Gastroesophageal sphincter (tissue), 4 donors: Measurements from ENCODE around the gene C4orf17. TPM values are rescaled to one million over a fixed set of nuclear protein-coding genes. Genes with fewer than 3 reads are reported as not detected.

Experiments used
- ATAC-seq: fragments of 150-250 bp; one replicate; pipeline ENCODE4 v1.9.1; 2016; ENCODE audit warnings: mild to moderate bottlenecking, moderate library complexity
- H3K27ac ChIP-seq, 4 donors: fragments of 200-600 bp; sonication (generic) in 3 of 4; 1 replicate in 3 of 4; 2 replicates in 1 of 4; pipeline ENCODE4 v1.5.1; 2016 to 2019
- H3K27me3 ChIP-seq: fragments of 200-600 bp; sonication (generic); one replicate; pipeline ENCODE4 v1.5.1; 2019
- H3K36me3 ChIP-seq, 2 donors: fragments of 200-600 bp; sonication (generic); one replicate each; pipeline ENCODE4 v1.5.1; 2019; ENCODE audit warnings: control low read depth in 1 of 2
- H3K4me1 ChIP-seq, 3 donors: fragments of 200-600 bp; sonication (generic); 1 replicate in 2 of 3; 2 replicates in 1 of 3; pipeline ENCODE4 v1.5.1; 2016 to 2019; ENCODE audit warnings: control low read depth in 2 of 3
- H3K4me3 ChIP-seq, 2 donors: fragments of 200-600 bp; sonication (generic); one replicate each; pipeline ENCODE4 v1.5.1; 2019; ENCODE audit warnings: mild to moderate bottlenecking in 1 of 2, moderate library complexity in 1 of 2
- H3K9me3 ChIP-seq, 3 donors: fragments of 200-600 bp; sonication (generic); one replicate each; pipeline ENCODE4 v1.5.1; 2017 to 2019; ENCODE audit warnings: control low read depth in 2 of 3
- EP300 ChIP-seq: sonication (generic); formaldehyde crosslinking; IDR thresholded peaks from one replicate; pipeline ENCODE4 v1.6.1; 2017; ENCODE audit warnings: antibody characterized with exemption, mild to moderate bottlenecking
- POLR2A ChIP-seq, 2 donors: fragments of 450-650 bp; IDR thresholded peaks; one replicate each; pipeline ENCODE4 v1.6.1; 2017; ENCODE audit warnings: antibody characterized with exemption in 2 of 2, mild to moderate bottlenecking in 2 of 2, moderate library complexity in 1 of 2
- POLR2AphosphoS5 ChIP-seq: sonication (generic); formaldehyde crosslinking; IDR thresholded peaks from one replicate; pipeline ENCODE4 v1.6.1; 2017; ENCODE audit warnings: antibody characterized with exemption
- WGBS, 2 donors: methylation state at CpG; one replicate each; pipeline ENCODE4 v1.1.5; 2018; ENCODE audit warnings: low coverage in 1 of 2; 5-methylcytosine and 5-hydroxymethylcytosine counted together
- total RNA-seq, 4 donors: library from RNA; depleted of rRNA; stranded (reverse); fragments of >200 nt; gene quantifications; one replicate each; pipeline ENCODE4 v1.1.0, GENCODE V29; 2016
- TF ChIP-seq, protein P1 (sequence below), 4 experiments: fragments of 200-600 bp in 2 of 4; fragments of 450-650 bp in 2 of 4; sonication (generic) in 1 of 4; IDR thresholded peaks; one replicate each; pipeline ENCODE4 v1.5.1; 2017 to 2019; ENCODE audit warnings: antibody characterized with exemption in 4 of 4, mild to moderate bottlenecking in 2 of 4, moderate library complexity in 2 of 4

C4orf17 gene
- total RNA-seq, 4 donors from 2014 or later, result not detected

DNA sequence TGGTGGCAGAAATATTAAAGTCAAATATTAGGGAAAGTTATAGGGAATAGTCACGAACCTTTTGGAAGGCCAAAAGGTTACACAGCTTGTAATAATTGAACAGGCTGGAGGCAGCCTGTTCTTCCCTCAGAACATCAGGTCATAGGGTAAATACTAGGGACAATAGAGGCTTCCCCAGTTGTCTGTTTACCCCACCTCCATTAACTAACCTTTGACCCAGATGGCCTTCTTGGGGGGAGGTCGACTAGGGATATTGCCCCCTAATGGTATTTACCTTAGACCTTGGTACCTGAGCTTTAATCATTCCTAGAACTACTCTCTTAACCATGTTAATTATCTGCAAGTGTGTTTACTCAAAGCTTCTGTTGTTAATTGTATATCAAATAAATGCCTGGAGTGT, 26.0 kb downstream of the C4orf17 start:
- no peaks in the 10 kb centered on the region for H3K9me3 ChIP-seq
- no peaks in the 10 kb centered on the region for H3K27me3 ChIP-seq
- no peak overlapping the region for H3K4me3 ChIP-seq
- no peak overlapping the region for H3K27ac ChIP-seq
- no peaks in the 10 kb centered on the region for H3K4me1 ChIP-seq
- no peaks in the 10 kb centered on the region for H3K36me3 ChIP-seq
- TF ChIP-seq POLR2AphosphoS5 (no peak), EP300 (no peak), POLR2A (IDR thresholded peaks at IDR 0.05) (no peak)
- TF ChIP-seq, protein P1, sequence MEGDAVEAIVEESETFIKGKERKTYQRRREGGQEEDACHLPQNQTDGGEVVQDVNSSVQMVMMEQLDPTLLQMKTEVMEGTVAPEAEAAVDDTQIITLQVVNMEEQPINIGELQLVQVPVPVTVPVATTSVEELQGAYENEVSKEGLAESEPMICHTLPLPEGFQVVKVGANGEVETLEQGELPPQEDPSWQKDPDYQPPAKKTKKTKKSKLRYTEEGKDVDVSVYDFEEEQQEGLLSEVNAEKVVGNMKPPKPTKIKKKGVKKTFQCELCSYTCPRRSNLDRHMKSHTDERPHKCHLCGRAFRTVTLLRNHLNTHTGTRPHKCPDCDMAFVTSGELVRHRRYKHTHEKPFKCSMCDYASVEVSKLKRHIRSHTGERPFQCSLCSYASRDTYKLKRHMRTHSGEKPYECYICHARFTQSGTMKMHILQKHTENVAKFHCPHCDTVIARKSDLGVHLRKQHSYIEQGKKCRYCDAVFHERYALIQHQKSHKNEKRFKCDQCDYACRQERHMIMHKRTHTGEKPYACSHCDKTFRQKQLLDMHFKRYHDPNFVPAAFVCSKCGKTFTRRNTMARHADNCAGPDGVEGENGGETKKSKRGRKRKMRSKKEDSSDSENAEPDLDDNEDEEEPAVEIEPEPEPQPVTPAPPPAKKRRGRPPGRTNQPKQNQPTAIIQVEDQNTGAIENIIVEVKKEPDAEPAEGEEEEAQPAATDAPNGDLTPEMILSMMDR (IDR thresholded peaks at IDR 0.05), result no peak
- WGBS, 2 donors, result 81% methylated on average over 2 of the region's 2 CpGs; no CpG with 5 or more reads in 1 of the 2 donors
- ATAC-seq, result no peak

DNA sequence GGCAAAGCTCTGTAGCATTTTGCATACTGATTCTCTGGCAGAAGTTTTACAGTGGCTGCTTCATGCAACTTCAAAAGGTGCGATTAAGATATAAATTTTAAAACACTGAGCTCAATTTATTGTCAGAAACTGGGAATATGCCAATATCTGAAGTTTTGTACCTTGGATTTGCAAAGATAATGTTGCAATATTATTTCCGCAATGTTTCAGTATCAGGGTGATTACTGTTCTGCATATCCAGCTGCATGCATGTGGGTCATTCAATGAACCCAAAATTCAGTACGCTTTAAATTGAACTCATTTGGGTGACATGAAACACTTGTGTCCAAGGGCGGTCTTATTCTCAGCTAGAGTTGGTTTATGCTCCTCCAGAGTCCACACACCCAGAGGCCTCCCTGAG, 26.9 kb downstream of the C4orf17 start:
- Histone ChIP-seq H3K27me3 (no peaks in the 10 kb centered on the region), H3K4me1 (no peaks in the 10 kb centered on the region), H3K36me3 (no peaks in the 10 kb centered on the region), H3K9me3 (no peaks in the 10 kb centered on the region), H3K4me3 (no peak overlapping the region), H3K27ac (no peak overlapping the region)
- WGBS, 2 donors, result 58 to 77% methylated on average over 3 to 4 of the region's 4 CpGs
- TF ChIP-seq, protein P1 (IDR thresholded peaks at IDR 0.05), result no peak
- TF ChIP-seq EP300 (no peak), POLR2AphosphoS5 (no peak), POLR2A (IDR thresholded peaks at IDR 0.05) (no peak)
- ATAC-seq, result no peak

DNA sequence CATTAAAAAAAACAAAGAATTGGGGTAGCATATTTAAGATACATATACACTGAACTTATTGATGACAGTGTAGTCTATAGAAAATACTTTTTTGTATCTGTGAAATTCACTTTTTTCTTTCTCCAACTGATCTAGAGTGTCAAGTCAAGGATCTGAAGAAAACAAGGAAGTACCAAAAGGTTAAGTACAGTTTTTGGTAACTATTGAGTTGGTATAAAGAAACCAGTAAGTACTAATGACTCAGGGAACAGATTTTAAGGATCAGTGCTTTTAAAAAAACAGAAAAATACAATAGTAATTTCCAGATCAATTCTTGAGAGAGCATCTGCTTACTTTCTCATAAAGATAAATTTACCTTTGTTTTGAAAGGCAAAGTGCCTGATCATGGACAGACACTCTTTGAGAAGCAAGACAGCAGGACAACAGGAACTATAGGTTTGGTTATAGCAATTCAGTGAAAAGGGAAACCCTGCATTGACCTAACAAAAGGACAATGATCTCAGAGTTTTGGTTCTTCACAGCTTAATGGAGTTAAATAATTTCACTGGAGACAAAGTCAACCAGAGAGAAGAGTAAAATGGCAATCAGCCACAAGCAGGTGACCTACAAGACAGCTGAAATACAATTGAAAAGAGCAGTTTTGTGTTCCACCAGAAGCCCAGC, 29.6 kb downstream of the C4orf17 start:
- Histone ChIP-seq H3K36me3 (no peaks in the 10 kb centered on the region), H3K9me3 (peaks cover 0 to 6% (median 0%) of the 10 kb centered on the region in 3 donors), H3K27ac (no peak overlapping the region), H3K4me3 (no peak overlapping the region), H3K27me3 (no peaks in the 10 kb centered on the region), H3K4me1 (no peaks in the 10 kb centered on the region)
- ATAC-seq, result no peak
- no peak for TF ChIP-seq POLR2A (IDR thresholded peaks at IDR 0.05)
- TF ChIP-seq, protein P1 (IDR thresholded peaks at IDR 0.05), result no peak
- no peak for TF ChIP-seq EP300
- TF ChIP-seq POLR2AphosphoS5, result no peak

DNA sequence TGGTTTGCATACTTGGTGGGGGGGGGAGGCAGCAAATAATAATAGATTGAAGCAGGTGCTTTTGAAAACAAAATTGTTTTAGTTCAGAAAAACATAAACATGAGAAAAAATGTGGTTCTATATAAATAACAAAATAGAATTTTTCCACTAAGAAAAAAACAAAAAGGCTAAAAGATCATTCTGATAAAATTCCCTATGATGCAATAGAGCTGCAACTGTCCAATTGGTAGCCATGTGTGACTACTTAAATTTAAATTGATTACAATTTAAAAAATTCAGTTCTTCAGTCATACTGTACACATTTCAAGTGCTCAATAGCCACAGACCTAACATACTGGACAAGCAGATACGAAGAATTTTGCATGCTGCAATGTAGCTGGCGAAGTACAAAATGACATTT, 42.1 kb downstream of the C4orf17 start:
- ATAC-seq, result no peak
- no peaks in the 10 kb centered on the region for H3K9me3 ChIP-seq
- WGBS, 2 donors, result 93 to 100% methylated on average over 2 of the region's 2 CpGs
- TF ChIP-seq POLR2A (IDR thresholded peaks at IDR 0.05) (no peak), POLR2AphosphoS5 (no peak), EP300 (no peak)
- TF ChIP-seq, protein P1 (IDR thresholded peaks at IDR 0.05), result no peak
- H3K27ac ChIP-seq, result no peak overlapping the region
- H3K4me1 ChIP-seq, result no peaks in the 10 kb centered on the region
- H3K27me3 ChIP-seq, result no peaks in the 10 kb centered on the region
- H3K4me3 ChIP-seq, result no peak overlapping the region
- peaks cover 0 to 20% of the 10 kb centered on the region in 2 donors for H3K36me3 ChIP-seq
